GM12801 (cell line): Measurements from ENCODE around the gene ARF5.

Experiments
- CTCF ChIP-seq: IDR thresholded peaks from one replicate; pipeline ENCODE4 v1.5.1; 2011; ENCODE audit warnings: control low read depth; ENCODE audit not compliant: insufficient read length; ENCODE audit errors: extremely low read depth

ARF5 gene

GRCh38 chr7:127557803-127558202 is 30.4 kb upstream of the ARF5 start:
- no peak for TF ChIP-seq CTCF

- TF ChIP-seq CTCF = no peak
Measured at GRCh38 chr7:127566242-127566641, 22.0 kb upstream of the ARF5 start.

- TF ChIP-seq CTCF = no peak
Measured at GRCh38 chr7:127571741-127572505, 16.3 kb upstream of the ARF5 start.

GRCh38 chr7:127578036-127578684 is 10.1 kb upstream of the ARF5 start:
- no peak for TF ChIP-seq CTCF

- no peak for TF ChIP-seq CTCF
Measured at GRCh38 chr7:127578711-127579275, 9.4 kb upstream of the ARF5 start.

- TF ChIP-seq CTCF = no peak
Measured at GRCh38 chr7:127580612-127581011, 7.6 kb upstream of the ARF5 start.

GRCh38 chr7:127581716-127582115 is 6.5 kb upstream of the ARF5 start:
- TF ChIP-seq CTCF = no peak
